Body of pancreas (tissue), 4 donors: Measurements from ENCODE around the gene MAPKAPK2.

Source experiments
- POLR2A ChIP-seq, 3 donors: fragments of 450-650 bp; IDR thresholded peaks; one replicate each; pipeline ENCODE4 v1.6.1; 2016; ENCODE audit warnings: antibody characterized with exemption in 3 of 3, mild to moderate bottlenecking in 2 of 3
- TF ChIP-seq, protein P1 (sequence below), 7 experiments: fragments of 450-650 bp in 4 of 7; fragments of 200-600 bp in 3 of 7; sonication (generic) in 3 of 7; IDR thresholded peaks; one replicate each; pipeline ENCODE4 v1.5.1; 2016 to 2019; ENCODE audit warnings: antibody characterized with exemption in 7 of 7

DNA sequence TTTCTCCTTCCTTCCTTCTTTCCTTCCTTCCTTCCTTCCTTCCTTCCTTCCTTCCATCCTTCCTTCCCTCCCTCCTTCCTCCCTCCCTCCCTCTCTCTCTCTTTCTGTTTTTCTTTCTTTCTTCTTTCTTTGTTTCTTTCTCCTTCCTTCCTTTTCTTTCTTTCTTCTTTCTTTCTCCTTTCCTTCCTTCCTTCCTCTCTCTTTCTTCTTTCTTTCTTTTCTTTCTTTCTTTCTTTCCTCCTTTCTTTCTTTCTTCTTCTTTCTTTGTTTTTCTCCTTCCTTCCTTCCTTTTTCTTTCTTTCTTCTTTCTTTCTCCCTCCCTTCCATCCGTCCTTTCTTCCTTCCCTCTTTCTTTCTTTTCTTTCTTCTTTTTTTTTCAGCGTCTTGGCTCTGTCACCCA, 67.8 kb downstream of the MAPKAPK2 start:
- TF ChIP-seq, protein P1, sequence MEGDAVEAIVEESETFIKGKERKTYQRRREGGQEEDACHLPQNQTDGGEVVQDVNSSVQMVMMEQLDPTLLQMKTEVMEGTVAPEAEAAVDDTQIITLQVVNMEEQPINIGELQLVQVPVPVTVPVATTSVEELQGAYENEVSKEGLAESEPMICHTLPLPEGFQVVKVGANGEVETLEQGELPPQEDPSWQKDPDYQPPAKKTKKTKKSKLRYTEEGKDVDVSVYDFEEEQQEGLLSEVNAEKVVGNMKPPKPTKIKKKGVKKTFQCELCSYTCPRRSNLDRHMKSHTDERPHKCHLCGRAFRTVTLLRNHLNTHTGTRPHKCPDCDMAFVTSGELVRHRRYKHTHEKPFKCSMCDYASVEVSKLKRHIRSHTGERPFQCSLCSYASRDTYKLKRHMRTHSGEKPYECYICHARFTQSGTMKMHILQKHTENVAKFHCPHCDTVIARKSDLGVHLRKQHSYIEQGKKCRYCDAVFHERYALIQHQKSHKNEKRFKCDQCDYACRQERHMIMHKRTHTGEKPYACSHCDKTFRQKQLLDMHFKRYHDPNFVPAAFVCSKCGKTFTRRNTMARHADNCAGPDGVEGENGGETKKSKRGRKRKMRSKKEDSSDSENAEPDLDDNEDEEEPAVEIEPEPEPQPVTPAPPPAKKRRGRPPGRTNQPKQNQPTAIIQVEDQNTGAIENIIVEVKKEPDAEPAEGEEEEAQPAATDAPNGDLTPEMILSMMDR (IDR thresholded peaks at IDR 0.05): no peak
- TF ChIP-seq POLR2A (IDR thresholded peaks at IDR 0.05): no peak
